Mucosa of descending colon (tissue), 3 donors: Measurements from ENCODE around the gene C1QL2. TPM values are rescaled to one million over a fixed set of nuclear protein-coding genes. Genes with fewer than 3 reads are reported as not detected.

Source experiments
- ATAC-seq: fragments of 200-7000 bp; cut with Tn5 transposase; one replicate; pipeline ENCODE4 v1.9.1; 2020; ENCODE audit warnings: mild to moderate bottlenecking, moderate library complexity
- DNase-seq, 3 donors: peaks; one replicate each; pipeline ENCODE4 v3.0.0-alpha.2; 2020
- H3K36me3 ChIP-seq: fragments of 200-600 bp; one replicate; pipeline ENCODE4 v1.8.0; 2021; ENCODE audit warnings: low read depth, mild to moderate bottlenecking
- H3K4me1 ChIP-seq: fragments of 200-600 bp; one replicate; pipeline ENCODE4 v1.8.0; 2021; ENCODE audit warnings: low read depth, mild to moderate bottlenecking
- H3K4me3 ChIP-seq: fragments of 200-600 bp; one replicate; pipeline ENCODE4 v1.8.0; 2021; ENCODE audit warnings: mild to moderate bottlenecking
- H3K9me3 ChIP-seq: fragments of 200-600 bp; one replicate; pipeline ENCODE4 v1.8.0; 2021; ENCODE audit warnings: mild to moderate bottlenecking
- CTCF ChIP-seq: fragments of 200-600 bp; IDR thresholded peaks from one replicate; pipeline ENCODE4 v1.8.0; 2022; ENCODE audit warnings: antibody characterized with exemption, mild to moderate bottlenecking
- intact Hi-C, 2 donors: fragments of 100-400 bp; cut with DNase I in 1 of 2; cut with micrococcal nuclease in 1 of 2; formaldehyde crosslinking; loops; one replicate each; pipeline versions ENCODE4 v1.11.0 to v1.11.1; 2022; cut with DNase I, micrococcal nuclease
- long read RNA-seq, 2 donors: library from polyadenylated mRNA; unstranded; transcript quantifications; one replicate each; pipeline ENCODE4 v2.0.0, GENCODE V29; 2019 to 2021
- total RNA-seq, 3 donors: library from RNA; stranded (reverse); fragmentation: NEBNext Ultra II Directional in 2 of 3; extraction: Animal tissue kit (Norgen Biotek cat#: 25700) in 2 of 3; gene quantifications; one replicate each; pipeline versions ENCODE4 v1.2.1 to v1.2.4, GENCODE V29; 2021 to 2023
- donor health status: DM: no; HTN: no; CAD: no; lungs with moderate emphysema.
- donor health status: DM: no; HTN: no; CAD: no.
- donor health status: DM: no; HTN: yes; CAD: no.

The C1QL2 gene
- not detected for total RNA-seq
- long read RNA-seq, donor 1, result 0 reads
- long read RNA-seq, donor 2, result 0 reads

GRCh38 chr2:119158563-119159347 lies at the start of gene C1QL2:
TSS of gene C1QL2 (minus strand) at chr2:119158751. CDS start at chr2:119158269, 482 bp downstream.
- ATAC-seq (no peak), DNase-seq (no peak)
- Histone ChIP-seq H3K4me3 (no peak within 1 kb of the TSS), H3K36me3 (no peaks in the 10 kb centered on the region), H3K4me1 (no peaks in the 10 kb centered on the region), H3K9me3 (no peaks in the 10 kb centered on the region)
- no peak for TF ChIP-seq CTCF
- intact Hi-C loops, result no loop called here

GRCh38 chr2:119207447-119207846 lies 48.9 kb upstream of the C1QL2 start:
- Histone ChIP-seq H3K9me3 (no peaks in the 10 kb centered on the region), H3K4me3 (no peak overlapping the region), H3K4me1 (no peaks in the 10 kb centered on the region), H3K36me3 (no peaks in the 10 kb centered on the region)
- ATAC-seq (no peak), DNase-seq (no peak)
- intact Hi-C loops, result no loop called here
- TF ChIP-seq CTCF, result no peak

GRCh38 chr2:119206201-119206600 lies 47.6 kb upstream of the C1QL2 start:
- Histone ChIP-seq H3K36me3 (no peaks in the 10 kb centered on the region), H3K9me3 (no peaks in the 10 kb centered on the region), H3K4me3 (no peak overlapping the region), H3K4me1 (no peaks in the 10 kb centered on the region)
- no peak for TF ChIP-seq CTCF
- no peak for DNase-seq
- intact Hi-C loops, result no loop called here
- ATAC-seq, result no peak

GRCh38 chr2:119205001-119205706 lies 46.6 kb upstream of the C1QL2 start:
- H3K9me3 ChIP-seq, result no peaks in the 10 kb centered on the region
- H3K4me3 ChIP-seq, result no peak overlapping the region
- no peaks in the 10 kb centered on the region for H3K4me1 ChIP-seq
- DNase-seq (no peak), ATAC-seq (no peak)
- no peaks in the 10 kb centered on the region for H3K36me3 ChIP-seq
- intact Hi-C loops, result no loop called here
- TF ChIP-seq CTCF, result no peak

GRCh38 chr2:119204525-119204924 lies 46.0 kb upstream of the C1QL2 start:
- H3K4me3 ChIP-seq, result no peak overlapping the region
- TF ChIP-seq CTCF, result no peak
- H3K4me1 ChIP-seq, result no peaks in the 10 kb centered on the region
- intact Hi-C loops, result no loop called here
- DNase-seq, result no peak
- no peaks in the 10 kb centered on the region for H3K9me3 ChIP-seq
- H3K36me3 ChIP-seq, result no peaks in the 10 kb centered on the region
- no peak for ATAC-seq
